ENCODE measurements around the gene MCOLN1. TPM values are rescaled to one million over a fixed set of nuclear protein-coding genes. Genes with fewer than 3 reads are reported as not detected.

Gene MCOLN1
- total and polyA plus RNA-seq, 2 of the 8 experiments (the other 6 are each of a cell fraction or from before 2014, with no cell fraction given), result 19.1 to 40.0 TPM

DNA sequence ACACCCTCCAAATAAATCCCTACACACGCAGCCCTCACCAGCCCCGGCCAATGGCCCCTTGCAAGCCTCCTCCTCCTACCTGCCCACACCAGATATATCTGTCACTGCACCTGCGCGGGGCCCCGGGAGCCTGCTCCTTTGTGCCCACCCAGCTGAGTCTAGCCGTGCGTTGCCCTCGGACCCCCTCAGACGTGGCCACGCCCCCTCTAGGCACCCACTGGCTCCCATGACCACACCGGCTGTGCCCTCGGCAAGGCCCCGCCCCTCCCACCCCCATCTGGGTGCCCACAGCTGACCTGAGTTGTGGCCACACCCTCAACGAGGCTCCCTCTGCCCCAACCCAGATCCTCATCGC, 6.8 kb downstream of the MCOLN1 start:
- H2BK15ac ChIP-seq (ENCODE audit: low read length), result no peak overlapping the region
- no peaks in the 10 kb centered on the region for H3K9me3 ChIP-seq (ENCODE audit: insufficient read depth in 2 of 2, low read depth in 1 of 2, low read length in 1 of 2)
- WGBS, 2 experiments (ENCODE audit: extremely low coverage in 1 of 2, insufficient coverage in 1 of 2, insufficient read length in 1 of 2, insufficient replicate concordance in 2 of 2, low coverage in 1 of 2, low lambda C conversion rate in 2 of 2, missing lambda C conversion rate in 1 of 2), result 84% methylated on average over 11 of the region's 15 CpGs; no CpG with 5 or more reads in 1 of the 2 experiments
- FAIRE-seq (no peak), DNase-seq (ENCODE audit: low read depth in 1 of 2, low spot score in 2 of 2) (no peak)
- no peak overlapping the region for H3K4me2 ChIP-seq (ENCODE audit: insufficient read depth in 1 of 2, low read depth in 2 of 2, low read length in 2 of 2)
- peaks cover 0 to 4% of the 10 kb centered on the region in 2 experiments for H4K20me1 ChIP-seq (replicated peaks in 1 of 2; ENCODE audit: control insufficient read depth in 1 of 2, insufficient read depth in 2 of 2, low read length in 2 of 2)
- H3K27me3 ChIP-seq (replicated peaks in 1 of 4; ENCODE audit: control insufficient read depth in 3 of 4, extremely low read depth in 1 of 4, insufficient read depth in 3 of 4, low read length in 3 of 4), result no peaks in the 10 kb centered on the region
- no peak overlapping the region for H3K4me3 ChIP-seq (ENCODE audit: extremely low read depth in 1 of 4, insufficient read depth in 2 of 4, low read depth in 3 of 4, low read length in 4 of 4)
- H3K79me1 ChIP-seq (ENCODE audit: low read depth, low read length), result no peaks in the 10 kb centered on the region
- no peak overlapping the region for H3K56ac ChIP-seq (replicated peaks; ENCODE audit: insufficient read length, low read depth, low read length)
- CTCF ChIA-PET (ENCODE audit: partially characterized antibody), result no interaction called here
- H3K4me1 ChIP-seq (replicated peaks in 1 of 4; ENCODE audit: control insufficient read depth in 3 of 4, insufficient read depth in 4 of 4, low read length in 3 of 4), result peaks cover 0 to 6% (median 2%) of the 10 kb centered on the region in 4 experiments; a peak in 3 of 7 replicates
- H2BK5ac ChIP-seq (ENCODE audit: low read depth, low read length), result no peak overlapping the region
- no peak overlapping the region for H4K91ac ChIP-seq (replicated peaks; ENCODE audit: insufficient read length, low read length)
- H3K27ac ChIP-seq (ENCODE audit: low read depth, low read length), result no peak overlapping the region
- POLR2A ChIA-PET (ENCODE audit: partially characterized antibody), result interaction anchor here (0.8 kb wide), 1 partner anchor 12 kb away, joined by 3 read pairs; no protein-coding TSS in a partner anchor
- H3K23me2 ChIP-seq (ENCODE audit: low read depth, low read length), result no peaks in the 10 kb centered on the region; the same call in 1 of the 2 replicates
- no peak overlapping the region for H2BK120ac ChIP-seq (replicated peaks; ENCODE audit: low read depth, low read length)
- H2AFZ ChIP-seq (ENCODE audit: low read length), result no peak overlapping the region
- H2BK20ac ChIP-seq (ENCODE audit: low read length), result no peak overlapping the region
- no peak overlapping the region for H3K23ac ChIP-seq (ENCODE audit: insufficient read length)
- H2AK5ac ChIP-seq (ENCODE audit: low read depth, low read length), result no peak overlapping the region
- H3K79me2 ChIP-seq (ENCODE audit: control insufficient read depth in 1 of 2, insufficient read depth in 2 of 2, low read length in 2 of 2), result no peaks in the 10 kb centered on the region
- no peak overlapping the region for H3K14ac ChIP-seq (ENCODE audit: insufficient read length)
- H2BK12ac ChIP-seq (ENCODE audit: low read depth, low read length), result no peak overlapping the region
- no peak overlapping the region for H4K5ac ChIP-seq (ENCODE audit: insufficient read length, low read depth, low read length)
- H3K9ac ChIP-seq (replicated peaks in 1 of 4; ENCODE audit: extremely low read depth in 1 of 4, low read depth in 3 of 4, low read length in 3 of 4), result no peak overlapping the region
- H4K8ac ChIP-seq (ENCODE audit: extremely low read depth, insufficient read depth, low read length), result no peak overlapping the region
- H3K18ac ChIP-seq (ENCODE audit: extremely low read depth, low read length), result no peak overlapping the region
- H3K36me3 ChIP-seq (ENCODE audit: control insufficient read depth in 2 of 4, insufficient read depth in 4 of 4, low read length in 3 of 4), result peaks cover 0 to 9% (median 0%) of the 10 kb centered on the region in 4 experiments; a peak in 3 of 8 replicates
- H3K4ac ChIP-seq (replicated peaks; ENCODE audit: insufficient read length, low read depth, low read length), result no peak overlapping the region
- TF ChIP-seq ASH2L (IDR thresholded peaks at IDR 0.05; ENCODE audit: low read length), result no peak
- TF ChIP-seq, protein P1, sequence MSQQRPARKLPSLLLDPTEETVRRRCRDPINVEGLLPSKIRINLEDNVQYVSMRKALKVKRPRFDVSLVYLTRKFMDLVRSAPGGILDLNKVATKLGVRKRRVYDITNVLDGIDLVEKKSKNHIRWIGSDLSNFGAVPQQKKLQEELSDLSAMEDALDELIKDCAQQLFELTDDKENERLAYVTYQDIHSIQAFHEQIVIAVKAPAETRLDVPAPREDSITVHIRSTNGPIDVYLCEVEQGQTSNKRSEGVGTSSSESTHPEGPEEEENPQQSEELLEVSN (IDR thresholded peaks at IDR 0.05), result no peak
- no peak for TF ChIP-seq SIN3A (conservative IDR thresholded peaks at IDR 0.05 in 1 of 2, IDR thresholded peaks at IDR 0.05 in 1 of 2; ENCODE audit: low read depth in 1 of 2, low read length in 2 of 2)
- TF ChIP-seq POLR2A (IDR thresholded peaks at IDR 0.05; ENCODE audit: control extremely low read depth in 1 of 2, low read depth in 2 of 2, low read length in 2 of 2), result no peak
- no peak for TF ChIP-seq CTBP2 (IDR thresholded peaks at IDR 0.05; ENCODE audit: borderline replicate concordance, insufficient read depth, insufficient read length, low read length)
- TF ChIP-seq EP300 (IDR thresholded peaks at IDR 0.05; ENCODE audit: borderline replicate concordance in 1 of 2, low read depth in 2 of 2, low read length in 2 of 2), result no peak
- no peak for TF ChIP-seq USF2 (IDR thresholded peaks at IDR 0.05; ENCODE audit: low read length)
- no peak for TF ChIP-seq JUND (IDR thresholded peaks at IDR 0.05; ENCODE audit: low read length)
- no peak for TF ChIP-seq TAF7 (optimal IDR thresholded peaks at IDR 0.05; ENCODE audit: borderline replicate concordance, low read depth, low read length)
- TF ChIP-seq TBP (IDR thresholded peaks at IDR 0.05; ENCODE audit: low read depth, low read length), result no peak
- TF ChIP-seq POLR2AphosphoS5 (IDR thresholded peaks at IDR 0.05; ENCODE audit: low read depth, low read length), result no peak
- TF ChIP-seq CBX5 (IDR thresholded peaks at IDR 0.05; ENCODE audit: low read depth, low read length), result no peak
- TF ChIP-seq CREB1 (IDR thresholded peaks at IDR 0.05), result no peak
